Activated gamma-delta T cell treated with anti-CD3 and anti-CD28 coated beads, Interleukin-2, amount 50 U/mL, for 16 hours (primary cell): ENCODE data around the gene GOLGA6L7.
"Not testable (repeated sequence)": the region's sequence is repeated elsewhere in the genome, so short reads cannot be mapped to it uniquely, and the experiment has no call there.

Source experiments
- DNase-seq: peaks from one replicate; pipeline ENCODE4 v3.0.0-alpha.2; 2020; ENCODE audit warnings: low read depth

GOLGA6L7 gene

DNA sequence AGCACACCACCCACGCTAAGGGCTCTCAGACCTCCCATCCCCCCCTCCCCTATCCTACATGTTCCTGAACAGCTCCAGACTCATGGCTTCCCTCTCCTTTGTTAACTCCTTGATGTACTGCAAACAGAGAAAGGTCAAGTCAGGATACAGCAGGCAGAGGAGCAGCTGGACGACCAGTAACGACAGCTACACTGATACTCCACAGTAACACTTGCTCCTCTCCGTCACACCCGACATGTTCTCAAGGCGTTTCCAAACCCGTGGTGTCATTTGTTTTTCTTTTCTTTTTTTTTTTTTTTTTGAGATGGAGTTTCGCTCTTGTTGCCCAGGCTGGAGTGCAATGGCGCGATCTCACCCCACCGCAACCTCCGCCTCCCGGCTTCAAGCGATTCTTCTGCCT lies 4.3 kb downstream of the GOLGA6L7 start:
- DNase-seq = not testable (repeated sequence)

DNA sequence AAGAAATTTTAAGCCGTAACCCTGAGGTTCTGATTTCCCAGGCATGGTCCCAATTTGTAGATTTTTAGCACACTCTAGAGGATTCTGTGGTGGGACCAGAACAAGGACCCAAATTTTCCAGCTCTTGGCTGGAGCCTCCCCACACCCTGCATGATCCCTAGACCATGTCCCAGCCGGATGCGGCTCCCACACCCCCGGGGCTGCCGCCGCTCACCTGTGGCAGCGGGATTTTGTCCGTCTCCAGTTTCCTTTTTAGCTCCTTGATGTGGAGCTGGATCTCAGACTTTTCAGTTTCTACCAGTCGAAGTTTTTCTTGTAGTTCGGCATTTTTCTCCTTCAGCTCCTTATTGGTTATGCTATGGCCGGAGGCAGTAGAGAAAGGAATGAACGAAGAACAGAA lies 4.9 kb downstream of the GOLGA6L7 start:
- not testable (repeated sequence) for DNase-seq

DNA sequence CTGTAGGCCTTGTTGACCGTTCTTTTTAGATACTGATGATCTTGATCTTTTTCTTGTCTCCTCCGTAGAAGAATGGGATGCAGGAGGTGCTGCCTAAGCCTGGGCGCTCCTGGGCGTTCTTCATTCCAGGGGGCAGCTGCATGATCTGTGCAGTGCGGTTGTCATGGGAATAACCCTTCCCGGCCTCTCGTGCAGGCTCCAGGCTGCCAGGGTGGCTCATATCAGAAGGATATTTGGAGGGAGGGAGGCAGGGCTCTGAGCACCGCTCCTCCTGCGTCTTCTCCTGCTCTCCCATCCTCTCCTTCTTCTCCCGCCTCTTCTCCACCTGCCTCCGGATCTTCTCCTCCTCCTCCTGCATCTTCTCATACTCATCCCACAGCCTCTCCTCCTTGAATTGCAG lies 6.2 kb downstream of the GOLGA6L7 start:
- DNase-seq = not testable (repeated sequence)

DNA sequence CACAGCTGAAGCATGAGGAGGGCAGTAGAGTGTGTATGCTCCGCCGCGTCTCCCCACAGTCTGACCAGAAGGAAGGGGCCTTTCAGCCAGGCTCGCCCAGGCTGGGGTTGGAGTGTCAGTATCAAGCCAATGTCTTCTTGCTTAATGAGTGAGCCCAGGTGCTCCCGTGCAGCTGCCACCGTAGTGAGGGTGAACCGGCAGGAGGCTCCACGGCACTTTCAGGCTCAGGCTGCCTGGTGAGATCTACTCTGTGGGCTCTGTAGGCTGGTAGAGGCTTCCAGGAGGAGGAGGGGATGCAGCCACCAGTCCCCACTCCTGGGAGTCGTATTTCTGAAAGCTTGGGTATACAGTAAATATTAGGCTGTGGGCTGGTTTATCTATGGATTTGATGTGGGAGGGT lies 8.2 kb downstream of the GOLGA6L7 start:
- not testable (repeated sequence) for DNase-seq

DNA sequence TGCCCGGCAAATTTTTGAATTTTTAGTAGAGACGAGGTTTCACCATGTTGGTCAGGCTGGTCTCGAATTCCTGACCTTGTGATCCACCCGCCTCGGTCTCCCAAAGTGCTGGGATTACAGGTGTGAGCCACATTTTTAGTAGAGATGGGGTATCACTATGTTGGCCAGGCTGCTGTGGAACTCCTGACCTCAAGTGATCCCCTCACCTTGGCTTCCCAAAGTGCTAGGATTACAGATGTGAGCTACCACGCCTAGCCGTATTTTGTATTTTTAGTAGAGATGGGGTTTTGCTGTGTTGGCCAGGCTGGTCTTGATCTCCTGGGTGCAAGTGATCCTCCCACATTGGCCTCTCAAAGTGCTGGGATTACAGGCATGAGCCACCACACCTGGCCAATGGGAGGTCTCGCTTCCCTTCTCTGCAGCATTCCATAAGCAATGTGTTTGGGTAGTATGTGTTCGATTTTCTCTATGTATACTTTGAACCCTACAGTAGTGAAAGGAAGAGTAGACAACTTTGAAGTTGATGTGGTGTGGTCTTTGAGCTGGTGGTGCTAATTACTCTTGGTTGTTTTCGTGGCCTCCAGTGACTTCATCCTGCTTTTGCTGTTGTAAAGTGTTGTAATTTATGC lies 13.4 kb downstream of the GOLGA6L7 start:
- DNase-seq = not testable (repeated sequence)

DNA sequence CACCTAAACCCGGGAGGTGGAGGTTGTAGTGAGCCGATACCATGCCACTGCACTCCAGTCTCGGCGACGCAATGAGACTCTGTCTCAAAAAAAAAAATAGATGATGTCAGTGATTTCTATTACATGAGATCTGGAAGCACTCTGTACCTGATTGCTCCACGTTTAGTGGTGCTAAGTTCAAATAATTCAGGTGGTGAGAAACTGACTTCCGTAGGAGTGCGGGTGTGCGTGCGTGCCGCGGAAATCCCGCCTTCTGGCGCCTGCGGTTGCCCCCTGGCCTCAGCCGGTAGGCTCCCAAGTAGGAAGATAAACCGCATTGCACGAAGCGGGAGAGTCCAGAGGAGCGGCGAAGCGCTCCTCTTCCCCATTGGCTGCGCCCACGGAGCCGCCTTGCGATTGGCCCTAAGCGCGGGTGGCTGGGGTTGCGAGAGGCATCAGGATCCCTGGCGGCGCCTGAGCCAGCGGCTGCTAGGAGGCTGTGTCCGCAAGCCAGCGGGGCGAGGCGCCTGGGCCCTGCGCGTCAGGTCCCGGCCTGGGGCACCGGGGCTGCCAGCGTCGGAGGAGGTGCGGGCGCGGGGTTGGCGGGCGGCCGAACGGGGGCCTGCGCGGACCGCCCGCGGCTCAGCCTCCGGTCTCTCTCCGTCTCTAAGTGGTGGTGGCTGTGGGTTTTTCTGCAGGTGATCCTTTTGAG lies 16.4 kb downstream of the GOLGA6L7 start:
- peak; percentile 33 for DNase-seq

DNA sequence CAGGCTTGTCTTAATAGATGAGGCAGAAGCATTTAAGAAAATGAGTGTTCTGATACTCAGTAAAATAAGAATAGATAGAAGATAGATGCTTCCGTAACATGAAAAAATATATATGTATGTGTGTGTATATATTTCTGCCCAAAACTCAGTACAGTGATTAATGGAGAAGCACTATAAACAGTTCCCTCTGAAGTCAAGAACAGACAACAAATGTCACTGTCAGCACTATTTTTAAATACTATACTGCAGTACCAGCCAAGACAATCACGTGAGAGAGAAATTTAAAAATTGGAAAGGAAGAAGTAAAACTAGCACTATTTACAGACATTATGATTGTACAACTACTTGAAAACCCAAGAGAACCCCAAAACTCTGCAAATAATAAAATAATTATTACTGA lies 27.0 kb downstream of the GOLGA6L7 start:
- DNase-seq = not testable (repeated sequence)

DNA sequence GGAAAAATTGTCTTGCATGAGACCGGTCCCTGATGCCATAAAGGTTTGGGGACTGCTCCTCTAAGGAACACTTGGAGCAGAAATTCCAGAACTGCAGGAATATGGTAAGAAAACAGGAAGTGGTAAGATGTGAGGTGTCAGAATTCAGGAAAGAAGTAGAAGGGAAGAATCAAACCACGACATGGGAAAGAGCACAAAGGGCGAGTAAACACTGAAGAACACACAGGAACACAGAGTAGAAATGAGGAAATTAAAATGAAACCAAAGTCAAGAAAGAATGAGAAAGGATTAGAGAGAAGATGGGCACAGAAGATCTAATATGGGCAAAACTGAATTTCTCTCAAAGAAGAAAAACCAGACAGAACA lies 28.5 kb downstream of the GOLGA6L7 start:
- not testable (repeated sequence) for DNase-seq

DNA sequence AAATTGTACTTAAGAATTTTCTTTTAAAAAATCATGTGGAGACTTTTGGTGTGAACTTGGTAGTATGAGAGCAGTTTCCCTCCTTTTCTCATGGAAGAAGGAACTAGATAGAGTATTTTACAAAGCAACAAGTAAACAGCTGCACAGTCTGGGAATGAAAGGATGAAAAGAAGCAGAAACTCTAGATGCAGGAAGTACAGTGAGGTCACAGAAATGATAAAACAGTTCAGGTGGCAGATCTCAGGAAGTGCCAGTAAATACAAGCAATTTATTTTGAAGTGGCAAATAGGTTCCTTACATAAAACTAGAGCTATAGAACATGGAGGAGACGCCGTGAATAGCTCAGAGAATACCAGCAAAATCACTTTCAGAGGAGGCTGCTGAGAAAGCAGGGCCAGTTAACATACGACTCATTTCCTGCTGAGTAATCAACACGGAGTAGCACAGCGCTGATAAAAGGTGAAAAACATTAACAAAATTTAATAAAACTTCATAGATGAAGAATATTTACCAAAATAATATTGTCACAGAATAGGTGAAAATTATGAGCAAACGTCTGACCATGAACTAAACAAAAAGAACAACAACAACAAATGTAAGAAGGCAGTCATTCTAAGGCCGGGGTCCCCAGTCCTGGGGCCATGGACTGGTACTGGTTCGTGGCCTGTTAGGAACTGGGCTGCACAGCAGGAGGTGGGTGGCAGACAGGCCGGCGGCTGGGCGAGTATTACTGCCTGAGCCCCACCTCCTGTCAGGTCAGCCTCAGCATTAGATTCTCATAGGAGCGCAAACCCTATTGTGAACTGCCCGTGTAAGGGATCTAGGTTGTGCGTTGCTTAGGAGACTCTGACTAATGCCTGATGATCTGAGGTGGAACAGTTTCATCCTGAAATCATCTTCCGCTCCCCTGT lies 29.2 kb downstream of the GOLGA6L7 start:
- DNase-seq = not testable (repeated sequence)

DNA sequence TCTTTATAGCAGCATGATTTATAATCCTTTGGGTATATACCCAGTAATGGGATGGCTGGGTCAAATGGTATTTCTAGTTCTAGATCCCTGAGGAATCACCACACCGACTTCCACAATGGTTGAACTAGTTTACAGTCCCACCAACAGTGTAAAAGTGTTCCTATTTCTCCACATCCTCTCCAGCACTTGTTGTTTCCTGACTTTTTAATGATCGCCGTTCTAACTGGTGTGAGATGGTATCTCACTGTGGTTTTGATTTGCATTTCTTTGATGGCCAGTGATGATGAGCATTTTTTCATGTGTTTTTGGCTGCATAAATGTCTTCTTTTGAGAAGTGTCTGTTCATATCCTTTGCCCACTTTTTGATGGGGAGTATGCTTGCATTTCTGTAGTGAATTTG lies 30.3 kb downstream of the GOLGA6L7 start:
- not testable (repeated sequence) for DNase-seq

DNA sequence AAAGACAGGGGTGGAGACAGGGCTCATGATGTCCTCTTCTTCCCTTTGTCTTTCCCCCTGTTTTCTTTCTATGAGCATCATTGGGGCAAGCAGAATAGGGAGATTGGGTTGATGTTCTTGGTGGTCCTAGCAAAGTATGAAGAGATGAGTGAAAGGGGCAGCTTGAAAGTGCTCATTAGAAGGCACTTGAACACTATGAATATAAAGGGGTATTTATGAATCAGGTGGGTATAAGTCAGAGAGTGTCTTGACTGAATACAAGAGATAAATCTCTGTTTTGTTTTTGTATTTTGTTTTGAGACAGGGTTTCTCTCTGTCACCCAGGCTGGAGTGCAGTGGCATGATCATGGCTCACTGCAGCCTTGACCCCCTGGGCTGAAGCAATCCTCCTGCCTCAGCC lies 34.4 kb downstream of the GOLGA6L7 start:
- DNase-seq = not testable (repeated sequence)

DNA sequence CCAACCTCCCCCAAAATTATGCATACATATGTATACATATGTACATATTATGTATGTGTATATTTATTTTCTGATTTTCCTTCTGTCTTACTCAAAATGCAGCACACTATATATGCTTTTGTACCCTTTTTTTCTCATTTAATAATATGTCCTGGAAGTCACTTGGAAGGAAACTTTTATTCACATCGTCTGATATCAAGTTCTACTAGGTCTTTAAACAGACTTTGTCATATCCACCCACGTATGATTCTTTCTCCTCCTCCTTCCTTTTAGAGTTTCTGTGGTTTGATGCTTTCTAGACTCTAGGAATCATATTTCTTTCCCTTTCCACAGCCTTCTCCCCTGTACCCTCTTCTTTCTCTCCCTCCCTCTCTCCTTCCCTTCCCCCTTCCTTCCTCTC lies 35.1 kb downstream of the GOLGA6L7 start:
- DNase-seq = not testable (repeated sequence)

DNA sequence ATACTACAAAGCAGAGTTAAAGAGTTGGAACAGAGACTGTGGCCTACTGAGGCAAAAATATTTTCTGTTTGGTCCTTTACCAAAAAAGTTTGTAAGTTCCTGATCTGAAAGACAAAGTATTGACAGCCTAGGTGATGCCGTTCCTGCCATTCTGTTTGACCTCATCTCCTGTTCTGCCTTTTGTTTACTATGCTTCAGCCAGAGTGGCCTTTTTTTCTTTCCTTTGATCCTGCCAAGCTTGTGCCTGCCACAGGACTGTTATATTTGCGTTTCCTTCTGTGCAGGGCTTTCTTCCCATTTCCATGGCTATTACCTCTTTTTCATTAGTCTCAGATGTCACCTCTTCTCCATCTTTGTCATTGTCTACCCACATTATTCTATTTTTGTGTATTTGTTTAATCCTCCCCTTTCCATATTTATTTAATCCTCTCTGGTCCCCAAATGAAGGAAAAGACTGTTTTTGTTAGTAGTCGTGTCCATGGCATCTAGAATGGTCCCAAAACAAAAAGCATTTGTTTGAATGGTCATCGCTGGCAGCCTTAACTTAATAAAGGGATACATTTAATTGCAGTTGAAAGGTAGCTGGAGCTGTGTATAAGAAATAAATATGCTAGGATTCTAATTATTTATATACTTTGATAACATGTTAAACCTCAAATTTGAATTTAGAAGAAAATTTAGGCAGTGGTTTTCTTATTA lies 36.4 kb downstream of the GOLGA6L7 start:
- DNase-seq = not testable (repeated sequence)

DNA sequence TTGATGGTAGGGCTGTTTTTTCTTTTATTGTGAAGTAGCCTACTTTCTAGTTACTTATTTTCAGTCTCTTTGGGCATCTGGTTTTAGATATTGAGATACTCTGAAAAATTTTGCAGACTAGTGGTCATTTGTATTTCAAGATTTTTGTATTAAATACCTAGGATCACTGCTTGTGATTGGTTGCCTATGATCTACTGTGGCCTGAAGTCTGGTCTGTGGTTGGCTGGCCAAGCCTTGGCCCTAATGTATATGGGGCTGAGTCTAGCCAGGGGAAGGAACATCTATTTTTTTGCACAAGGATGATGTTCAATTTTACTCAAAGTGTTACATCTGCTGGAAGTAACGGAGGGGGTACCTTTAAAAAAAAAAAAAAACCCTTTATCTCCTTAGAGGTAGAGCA lies 38.0 kb downstream of the GOLGA6L7 start:
- DNase-seq = not testable (repeated sequence)

DNA sequence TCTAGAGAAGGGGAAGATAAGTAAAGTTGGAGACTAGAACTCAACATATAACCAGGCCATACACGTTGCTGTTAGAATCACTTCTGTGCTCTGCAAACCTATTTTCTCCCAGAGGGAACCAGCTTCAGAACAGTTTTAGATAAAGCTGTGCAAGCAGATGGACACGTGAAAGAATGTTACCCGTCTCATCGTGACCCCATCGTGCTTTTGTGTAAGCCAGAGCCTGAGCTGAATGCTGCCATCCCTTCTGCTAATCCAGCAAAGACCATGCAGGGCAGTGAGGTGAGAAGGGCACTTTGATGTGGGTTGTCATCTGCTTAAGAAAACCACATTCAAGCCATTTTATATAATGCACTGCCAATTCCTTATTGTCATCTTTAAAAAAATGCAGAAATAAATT lies 40.3 kb downstream of the GOLGA6L7 start:
- DNase-seq = not testable (repeated sequence)

DNA sequence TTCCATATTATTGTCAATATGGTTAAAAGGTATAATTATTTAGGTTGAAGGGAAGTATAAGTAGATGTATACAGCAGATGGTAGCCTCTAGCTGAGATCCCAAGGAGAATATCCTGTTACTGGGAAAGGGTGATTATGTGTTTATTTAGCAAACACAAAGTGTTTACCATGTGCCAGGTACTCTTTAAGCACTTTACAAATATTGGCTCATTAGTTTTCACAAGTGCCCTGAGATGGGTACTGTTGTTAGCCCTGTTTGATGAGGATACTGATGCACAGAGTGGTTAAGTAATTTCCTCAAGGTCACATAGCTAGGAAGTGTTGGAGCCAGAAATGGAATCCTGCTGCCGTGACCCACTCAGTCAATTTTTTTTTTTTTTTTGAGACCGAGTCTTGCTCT lies 48.1 kb downstream of the GOLGA6L7 start:
- not testable (repeated sequence) for DNase-seq

DNA sequence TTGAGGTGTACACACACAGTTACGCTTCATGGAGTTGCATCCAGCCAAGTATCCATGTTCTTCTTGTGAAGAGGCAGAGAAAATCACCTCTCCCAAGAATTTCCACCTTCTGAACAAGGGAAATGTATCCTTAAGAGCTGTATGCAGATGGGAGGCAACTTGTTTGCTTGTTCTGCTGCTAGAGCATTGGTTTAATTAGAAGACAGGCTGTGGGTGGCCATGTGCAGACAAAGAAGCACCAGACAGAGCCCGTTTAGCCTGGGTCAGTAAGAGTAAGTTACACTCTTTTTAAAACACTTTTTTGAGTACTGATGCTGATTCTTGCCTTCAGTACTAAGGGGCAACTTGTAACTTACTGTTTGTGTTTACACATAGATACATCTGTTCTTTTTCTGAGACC lies 50.2 kb downstream of the GOLGA6L7 start:
- not testable (repeated sequence) for DNase-seq

DNA sequence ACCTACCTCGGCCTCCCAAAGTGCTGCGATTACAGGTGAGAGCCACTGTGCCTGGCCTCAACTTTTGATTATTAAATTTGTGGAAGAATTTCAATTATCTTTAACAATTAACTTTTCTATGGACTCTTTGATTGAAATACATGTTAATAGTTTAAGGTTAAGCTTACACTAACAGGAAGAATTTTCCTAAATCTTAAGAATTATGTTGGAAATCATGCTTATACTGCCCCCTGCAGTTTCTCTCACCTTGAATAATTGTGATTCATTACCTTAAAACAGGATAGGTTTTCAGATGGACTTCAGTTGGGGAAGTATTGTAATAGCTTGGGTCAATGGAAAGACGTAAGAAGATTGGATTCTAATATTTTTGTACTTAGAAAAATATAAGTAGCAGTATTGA lies 54.2 kb downstream of the GOLGA6L7 start:
- DNase-seq = not testable (repeated sequence)
